HG03439 (cell line): Measurements from ENCODE around the gene ARID2.

Experiments used
- ATAC-seq: cut with Tn5 transposase; IDR thresholded peaks from one replicate; pipeline ENCODE4 v1.9.1; 2021; ENCODE audit warnings: mild to moderate bottlenecking, moderate library complexity; ENCODE audit not compliant: unreplicated experiment

ARID2 gene

DNA sequence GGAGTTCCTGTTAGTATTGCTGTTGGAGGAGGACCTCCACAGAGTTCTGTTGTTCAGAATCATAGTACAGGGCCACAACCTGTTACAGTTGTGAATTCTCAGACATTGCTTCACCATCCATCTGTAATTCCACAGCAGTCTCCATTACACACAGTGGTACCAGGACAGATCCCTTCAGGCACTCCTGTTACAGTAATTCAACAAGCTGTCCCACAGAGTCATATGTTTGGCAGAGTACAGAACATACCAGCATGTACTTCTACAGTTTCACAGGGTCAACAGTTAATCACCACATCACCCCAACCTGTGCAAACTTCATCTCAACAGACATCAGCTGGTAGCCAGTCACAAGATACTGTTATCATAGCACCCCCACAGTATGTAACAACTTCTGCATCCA lies 120.8 kb downstream of the ARID2 start:
- no peak for ATAC-seq

DNA sequence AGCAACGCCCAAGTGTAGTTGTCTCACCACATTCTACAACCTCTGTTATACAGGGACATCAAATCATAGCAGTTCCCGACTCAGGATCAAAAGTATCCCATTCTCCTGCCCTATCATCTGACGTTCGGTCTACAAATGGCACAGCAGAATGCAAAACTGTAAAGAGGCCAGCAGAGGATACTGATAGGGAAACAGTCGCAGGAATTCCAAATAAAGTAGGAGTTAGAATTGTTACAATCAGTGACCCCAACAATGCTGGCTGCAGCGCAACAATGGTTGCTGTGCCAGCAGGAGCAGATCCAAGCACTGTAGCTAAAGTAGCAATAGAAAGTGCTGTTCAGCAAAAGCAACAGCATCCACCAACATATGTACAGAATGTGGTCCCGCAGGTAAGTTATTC lies 123.0 kb downstream of the ARID2 start:
- ATAC-seq: no peak

DNA sequence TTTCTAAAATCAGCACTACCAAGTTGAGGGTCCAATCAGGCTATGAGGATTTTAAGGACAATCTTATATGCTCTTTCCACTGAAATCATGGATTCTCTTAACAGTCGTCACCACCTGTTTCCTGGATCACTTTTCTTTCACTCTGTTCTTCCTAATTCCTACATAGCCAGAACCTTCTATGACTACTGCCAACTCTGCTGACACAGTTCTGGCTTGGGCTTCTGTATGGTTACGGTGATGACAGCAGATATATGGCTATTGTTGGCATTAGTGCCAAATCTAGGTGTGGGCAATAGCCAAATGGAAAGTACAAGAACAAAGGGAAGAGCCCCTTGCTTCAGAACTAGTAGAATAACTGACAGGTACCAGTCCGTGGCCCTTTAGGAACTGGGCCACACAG lies 124.0 kb downstream of the ARID2 start:
- ATAC-seq: no peak

DNA sequence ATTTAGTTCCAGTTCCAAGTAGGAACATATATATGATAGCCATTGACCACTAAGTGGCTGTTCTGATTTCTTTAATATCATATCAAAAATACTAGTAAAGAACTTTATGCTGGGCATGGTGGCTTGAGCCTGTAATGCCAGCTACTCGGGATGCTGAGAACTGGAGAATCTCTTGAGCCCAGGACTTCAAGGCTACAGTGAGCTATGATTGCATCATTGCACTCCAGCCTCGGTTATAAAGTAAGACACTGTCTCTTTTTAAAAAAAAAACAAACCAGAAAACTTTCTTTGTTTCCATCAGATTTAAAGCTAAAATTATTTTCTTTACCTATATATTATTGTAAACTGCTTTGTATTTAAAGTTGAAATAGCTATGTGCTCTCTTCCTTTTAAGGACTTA lies 133.8 kb downstream of the ARID2 start:
- ATAC-seq: no peak

DNA sequence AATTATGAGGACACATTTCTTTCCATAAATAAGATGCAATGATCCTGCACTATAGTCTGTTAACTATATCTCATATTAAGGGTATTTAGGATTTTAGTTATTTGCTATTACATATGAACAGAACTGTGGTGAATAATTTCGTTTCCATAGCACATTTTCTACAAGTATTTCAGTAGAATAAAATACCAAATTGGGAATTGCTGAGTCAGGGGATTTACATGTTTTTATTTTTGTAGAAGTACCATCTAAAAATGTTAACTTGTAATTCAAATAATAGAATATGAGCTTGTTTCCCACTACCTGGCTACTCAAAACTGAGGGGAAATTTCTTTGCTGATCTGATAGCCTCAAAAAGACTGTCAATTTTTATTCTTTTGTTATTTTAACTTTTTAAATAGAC lies 136.8 kb downstream of the ARID2 start:
- ATAC-seq: no peak

DNA sequence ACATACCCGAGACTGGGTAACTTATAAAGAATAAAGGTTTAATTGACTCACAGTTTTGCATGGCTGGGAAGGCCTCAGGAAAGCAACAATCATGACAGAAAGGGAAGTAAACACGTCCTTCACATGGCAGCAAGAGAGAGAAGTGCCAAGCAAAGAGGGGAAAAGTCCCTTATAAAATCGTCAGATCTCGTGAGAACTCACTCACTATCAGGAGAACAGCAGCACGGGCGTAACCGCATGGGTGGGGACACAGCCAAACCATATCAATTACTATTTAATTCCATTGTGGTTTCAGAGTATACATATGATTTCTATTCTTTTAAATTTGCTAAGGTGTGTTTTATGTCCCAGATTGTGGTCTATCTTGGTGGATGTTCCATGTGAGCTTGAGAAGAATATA lies 142.9 kb downstream of the ARID2 start:
- no peak for ATAC-seq

DNA sequence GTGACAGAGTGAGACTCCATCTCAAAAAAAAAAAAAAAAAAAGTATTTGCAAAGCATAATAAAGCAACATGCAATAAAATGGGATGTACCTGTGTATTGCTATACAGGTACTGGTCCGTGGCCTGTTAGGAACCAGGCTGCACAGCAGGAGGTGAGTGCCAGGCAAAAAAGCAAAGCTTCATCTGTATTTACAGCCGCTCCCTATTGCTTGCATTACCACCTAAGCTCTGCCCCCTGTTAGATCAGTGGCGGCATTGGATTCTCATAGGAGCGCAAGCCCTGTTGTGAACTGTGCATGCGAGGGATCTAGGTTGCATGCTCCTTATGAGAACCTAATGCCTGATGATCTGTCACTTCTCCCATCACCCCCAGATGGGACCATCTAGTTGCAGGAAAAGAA lies 147.6 kb downstream of the ARID2 start:
- no peak for ATAC-seq

DNA sequence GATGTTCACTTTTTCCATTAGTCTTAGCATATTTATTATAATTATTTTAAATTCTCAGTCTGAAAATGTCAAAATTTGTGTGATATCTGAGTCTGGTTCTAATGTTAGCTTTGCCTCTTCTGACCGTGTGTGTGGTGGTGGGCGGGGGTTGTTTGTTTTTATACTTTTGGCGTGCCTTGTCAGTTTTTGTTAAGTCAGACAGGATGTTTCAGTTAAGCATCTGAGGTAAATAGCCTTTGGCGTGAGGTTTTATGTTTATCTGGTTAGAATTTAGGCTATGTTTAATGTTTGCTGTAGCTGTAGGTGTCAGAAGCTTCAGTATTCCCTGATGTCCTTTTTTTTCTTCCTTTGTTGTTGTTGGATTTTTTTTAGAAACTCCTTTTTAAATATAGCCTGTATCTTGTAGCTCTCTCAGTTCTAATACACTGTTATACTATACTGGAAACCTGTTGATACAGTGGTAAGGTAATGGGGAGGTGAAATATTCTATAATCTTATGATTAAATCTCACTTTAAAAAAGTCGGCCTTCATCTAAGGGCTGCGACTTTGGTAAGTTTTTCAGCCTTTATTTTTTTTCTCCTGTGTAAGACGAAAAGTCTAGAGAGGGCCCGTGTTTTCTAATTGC lies 149.2 kb downstream of the ARID2 start:
- ATAC-seq: no peak

DNA sequence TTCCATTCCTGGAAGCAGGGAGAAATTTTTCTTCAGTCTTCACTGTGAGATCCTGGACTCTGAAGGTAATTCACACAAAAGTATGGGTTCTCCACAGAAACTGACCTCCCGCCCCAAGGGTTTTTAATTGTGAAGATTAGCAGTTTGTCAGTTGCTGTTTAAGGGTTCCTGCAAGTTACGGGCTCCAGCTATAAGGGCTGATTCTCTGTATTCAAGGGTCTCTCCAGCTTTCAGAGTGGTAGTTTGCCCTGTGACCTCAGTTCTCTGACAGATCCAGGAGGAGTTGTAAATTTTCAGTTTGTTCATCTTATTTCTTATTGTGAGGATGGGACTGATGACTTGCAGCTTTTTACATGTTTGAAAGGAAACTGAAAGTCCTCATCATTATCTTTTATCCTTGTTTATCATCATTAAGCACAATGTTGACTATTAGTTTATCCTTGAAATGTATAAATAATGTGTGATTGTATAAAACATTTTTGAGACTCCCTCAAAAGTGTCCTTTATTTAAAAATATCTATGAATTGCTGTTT lies 149.9 kb downstream of the ARID2 start:
- no peak for ATAC-seq

DNA sequence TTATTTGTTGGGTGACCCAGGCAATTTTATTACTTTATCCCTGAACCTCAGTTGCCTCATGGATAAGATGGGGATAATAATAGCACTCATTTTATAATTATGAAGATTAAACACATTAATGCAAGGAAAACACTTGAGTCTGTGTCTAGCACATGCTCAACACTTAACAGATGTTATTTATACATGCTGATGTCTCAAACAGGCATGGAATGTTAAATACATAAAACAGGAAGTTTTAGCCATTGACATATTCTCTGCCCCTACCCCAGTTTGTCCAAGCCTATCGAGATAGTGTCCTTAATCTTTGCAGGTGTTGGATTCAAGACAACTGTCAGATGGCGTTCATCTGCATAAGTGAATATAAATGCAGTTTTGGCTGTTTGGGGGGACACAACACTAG lies 151.0 kb downstream of the ARID2 start:
- ATAC-seq: no peak

DNA sequence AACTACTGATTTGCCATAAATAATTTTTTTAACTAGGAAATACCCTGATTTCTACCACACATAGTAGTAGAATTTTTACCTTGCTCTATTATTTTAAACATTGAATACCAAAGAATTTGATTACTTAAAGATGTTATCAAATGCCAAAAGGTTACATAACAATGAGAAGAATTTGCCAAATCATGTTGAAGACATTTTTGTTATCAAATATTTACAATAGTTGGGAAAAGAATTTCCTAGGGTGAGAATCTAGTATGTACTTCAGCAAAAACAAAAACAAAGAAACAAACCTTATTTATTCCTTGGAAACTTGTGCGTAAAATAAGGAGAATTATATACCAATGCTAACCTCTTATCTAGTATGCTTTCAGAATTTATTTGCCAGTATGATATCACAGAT lies 153.7 kb downstream of the ARID2 start:
- ATAC-seq: no peak

DNA sequence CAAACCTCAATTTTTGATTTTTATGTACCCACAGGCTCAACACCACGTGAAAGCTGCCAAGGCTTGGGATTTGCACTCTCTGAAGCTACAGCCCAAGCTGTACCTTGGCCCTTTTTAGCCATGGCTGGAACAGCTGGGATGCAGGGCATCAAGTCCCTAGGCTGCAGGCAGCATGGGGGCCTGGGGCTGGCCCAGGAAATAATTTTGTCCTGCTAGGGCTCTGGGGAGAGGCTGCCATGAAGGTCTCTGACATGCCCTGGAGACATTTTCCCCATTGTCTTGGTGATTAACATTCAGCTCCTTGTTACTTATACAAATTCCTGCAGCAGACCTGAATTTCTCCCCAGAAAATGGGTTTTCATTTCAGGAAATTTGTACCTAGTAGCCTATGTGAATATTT lies 157.2 kb downstream of the ARID2 start:
- no peak for ATAC-seq

DNA sequence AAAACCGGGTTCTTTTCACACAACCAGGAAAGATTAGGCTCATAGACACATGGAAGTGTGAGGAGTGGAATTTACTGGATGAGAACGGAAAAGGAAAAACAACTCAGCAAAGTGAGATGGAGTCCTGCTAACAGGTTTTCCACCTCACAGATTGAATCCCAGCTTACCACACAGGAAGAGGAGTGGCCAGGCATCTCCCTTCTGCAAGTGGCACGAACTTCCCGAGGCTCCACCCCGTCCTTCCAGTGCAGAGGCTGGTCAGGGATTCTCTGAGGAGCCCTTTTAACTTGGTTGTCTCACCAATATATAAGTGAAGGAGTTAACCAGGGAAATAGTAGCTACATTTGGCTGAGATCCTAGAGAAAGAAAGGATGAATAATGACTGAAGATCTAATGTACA lies 158.0 kb downstream of the ARID2 start:
- no peak for ATAC-seq

DNA sequence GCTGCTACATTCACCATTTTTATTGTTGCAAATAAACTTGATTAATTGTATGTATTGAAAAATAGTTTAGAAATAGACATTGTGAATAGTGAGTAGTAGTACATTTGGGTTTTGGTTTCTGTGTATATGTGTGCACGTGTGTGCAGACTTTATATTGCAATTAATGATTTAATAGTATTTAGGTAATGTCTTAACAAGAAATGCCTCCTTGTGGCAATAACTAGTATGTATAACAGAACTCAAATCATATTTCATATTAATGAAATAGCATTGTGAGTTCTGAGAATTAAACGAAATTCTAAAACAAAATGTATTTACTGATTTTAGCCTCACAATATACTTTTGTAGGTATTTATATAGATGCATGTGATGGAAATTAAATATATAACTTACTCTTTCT lies 160.8 kb downstream of the ARID2 start:
- no peak for ATAC-seq

DNA sequence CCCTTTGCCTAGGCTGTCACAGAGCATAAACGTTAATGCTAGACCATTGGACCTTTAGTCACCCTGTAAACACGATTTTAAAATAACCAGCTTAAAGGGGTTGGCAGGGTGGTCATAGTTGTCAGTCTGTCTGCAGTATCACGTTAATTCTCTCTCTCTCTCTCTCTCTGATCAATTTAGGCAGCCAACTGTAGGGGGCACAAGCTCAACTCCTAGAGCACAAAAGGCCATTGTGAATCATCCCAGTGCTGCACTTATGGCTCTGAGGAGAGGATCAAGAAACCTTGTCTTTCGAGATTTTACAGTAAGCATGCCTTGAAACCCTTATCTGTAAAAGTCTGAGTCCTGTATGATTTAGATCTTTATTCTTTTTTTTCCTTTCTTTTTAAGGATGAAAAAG lies 163.7 kb downstream of the ARID2 start:
- ATAC-seq: no peak

DNA sequence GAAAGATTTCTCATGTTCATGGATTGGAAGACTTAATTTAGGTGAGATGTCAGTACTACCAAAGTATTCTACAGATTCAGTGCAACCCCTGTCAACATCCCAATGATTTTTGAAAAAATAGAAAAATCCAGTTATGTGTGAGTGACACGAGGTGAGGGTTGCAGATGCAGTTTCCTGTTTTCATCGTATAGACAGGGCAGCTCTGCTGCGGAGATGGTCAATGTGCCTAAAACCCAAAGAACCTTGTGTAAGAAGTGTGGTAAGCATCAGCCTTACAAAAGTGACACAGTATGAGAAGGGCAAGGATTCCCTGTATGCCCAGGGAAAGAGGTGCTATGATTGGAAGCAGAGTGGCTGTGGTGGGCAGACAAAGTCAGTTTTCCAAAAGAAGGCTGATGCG lies 166.5 kb downstream of the ARID2 start:
- ATAC-seq: no peak

DNA sequence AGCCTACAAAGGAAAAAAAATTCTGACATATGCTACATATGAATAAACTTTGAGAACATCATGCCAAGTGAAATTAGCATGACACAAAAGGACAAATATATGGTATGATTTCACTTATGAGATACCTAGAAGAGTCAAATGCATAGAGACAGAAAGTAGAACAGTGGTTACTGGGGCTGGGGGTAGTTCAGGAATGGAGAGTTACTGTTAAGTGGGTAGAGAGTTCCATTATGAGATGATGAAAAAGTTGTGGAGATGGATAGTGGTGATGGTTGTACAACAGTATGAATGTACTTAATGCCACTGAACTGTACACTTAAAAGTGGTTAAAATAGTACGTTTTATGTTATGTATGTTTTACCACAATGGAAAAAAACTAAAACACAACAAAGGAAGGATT lies 168.6 kb downstream of the ARID2 start:
- ATAC-seq: no peak

DNA sequence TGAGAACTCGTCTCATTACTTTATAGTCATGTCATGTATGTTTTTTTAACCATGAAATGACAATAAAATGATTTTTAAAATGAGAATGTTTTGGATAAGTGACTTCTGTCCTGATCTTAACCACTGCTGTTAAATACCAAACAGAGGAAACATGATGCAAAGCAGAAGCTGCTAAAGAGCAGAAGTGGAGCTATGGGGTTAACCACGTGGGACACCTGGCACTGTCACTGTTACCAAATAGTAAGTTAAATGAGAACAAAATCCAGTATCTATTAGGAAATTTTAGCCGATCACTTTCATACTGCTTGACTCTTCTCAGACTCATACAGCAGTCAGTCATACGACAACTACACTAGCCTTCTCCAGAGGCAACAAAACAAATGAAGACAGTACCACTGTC lies 178.4 kb downstream of the ARID2 start:
- no peak for ATAC-seq

DNA sequence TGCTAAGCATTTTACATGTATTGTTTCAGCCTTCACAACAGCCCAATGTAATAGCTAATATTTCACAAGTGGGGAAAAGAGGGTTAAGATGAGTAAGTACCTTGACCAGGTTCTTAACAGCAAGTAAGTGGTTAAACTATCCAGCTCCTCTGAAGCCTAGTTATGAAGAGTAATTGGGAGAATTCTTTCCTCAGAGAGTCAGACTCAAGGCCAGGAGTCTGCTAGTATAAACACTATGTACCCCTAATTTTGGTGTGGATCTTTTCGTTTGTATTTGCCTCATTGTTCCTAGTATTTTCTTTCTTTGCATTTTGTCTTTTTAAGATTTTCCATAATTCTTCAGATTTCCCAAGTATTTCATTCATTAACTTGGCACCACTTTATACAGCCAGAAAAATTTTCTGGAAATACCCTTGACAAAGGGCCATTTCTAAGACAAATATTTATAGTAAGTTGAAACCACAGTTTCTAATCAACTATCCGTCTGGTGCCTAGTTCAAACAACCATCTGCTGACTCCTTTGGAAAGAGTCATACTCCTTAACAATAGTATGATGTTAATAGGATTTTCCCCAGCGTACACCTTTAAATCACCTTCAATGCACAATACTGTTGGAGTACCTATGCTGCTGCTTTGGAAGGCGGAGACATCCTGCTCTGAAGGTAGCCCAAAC lies 179.7 kb downstream of the ARID2 start:
- no peak for ATAC-seq

DNA sequence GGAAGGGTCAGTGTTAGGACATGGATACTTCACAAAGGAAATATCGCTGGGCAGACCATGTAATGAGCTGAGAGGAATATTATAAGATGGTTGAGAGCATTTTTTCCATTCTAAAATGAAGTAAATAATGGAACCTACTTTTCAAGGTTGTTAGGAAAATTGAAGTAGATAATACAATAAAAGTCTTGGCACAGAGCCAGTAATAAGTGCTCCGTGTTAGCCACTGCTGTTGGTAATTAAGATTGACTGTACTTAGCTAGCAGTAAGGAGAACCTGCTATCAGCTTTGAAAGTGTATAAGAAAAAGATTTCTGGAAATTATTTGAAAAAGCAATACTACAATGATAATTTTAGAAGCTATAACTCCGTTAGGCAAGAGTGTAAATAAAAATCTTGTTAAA lies 183.3 kb downstream of the ARID2 start:
- ATAC-seq: no peak

DNA sequence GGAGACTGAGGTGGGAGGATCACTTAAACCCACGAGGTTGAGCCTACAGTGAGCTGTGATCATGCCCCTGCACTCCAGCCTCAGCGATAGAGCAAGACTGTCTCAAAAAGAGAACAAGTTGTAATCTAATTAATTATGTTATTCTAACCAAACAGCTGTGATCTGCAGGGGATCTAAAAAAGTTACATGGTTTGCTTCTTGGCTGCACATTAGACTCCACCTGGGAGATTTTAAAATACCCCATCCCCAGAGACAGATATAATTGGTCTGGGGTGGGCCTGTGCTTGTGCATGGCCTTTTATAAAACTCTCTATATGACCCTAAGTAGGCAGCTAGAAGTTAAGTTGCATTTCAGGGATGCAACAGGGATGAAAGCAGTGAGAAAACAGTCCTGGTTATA lies 184.1 kb downstream of the ARID2 start:
- ATAC-seq: no peak

DNA sequence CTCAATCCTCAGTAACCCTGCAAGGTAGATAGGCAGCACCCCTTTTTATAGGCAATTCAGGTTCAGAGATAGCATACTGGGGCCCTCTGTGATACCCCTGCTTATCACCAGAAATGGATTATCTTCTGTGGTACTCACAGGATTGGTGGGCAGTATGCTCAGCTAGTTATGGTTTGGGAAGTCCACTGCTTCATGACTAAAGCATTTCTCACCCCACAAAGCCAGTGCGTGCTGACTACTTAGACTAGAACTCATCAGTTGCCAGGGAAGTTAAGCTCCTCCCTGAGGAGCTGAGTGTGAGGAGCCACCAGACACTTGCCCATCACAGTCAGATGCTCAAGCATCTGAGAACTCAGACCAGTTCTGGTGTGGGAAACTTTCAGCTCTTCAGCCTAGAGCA lies 184.6 kb downstream of the ARID2 start:
- ATAC-seq: no peak

DNA sequence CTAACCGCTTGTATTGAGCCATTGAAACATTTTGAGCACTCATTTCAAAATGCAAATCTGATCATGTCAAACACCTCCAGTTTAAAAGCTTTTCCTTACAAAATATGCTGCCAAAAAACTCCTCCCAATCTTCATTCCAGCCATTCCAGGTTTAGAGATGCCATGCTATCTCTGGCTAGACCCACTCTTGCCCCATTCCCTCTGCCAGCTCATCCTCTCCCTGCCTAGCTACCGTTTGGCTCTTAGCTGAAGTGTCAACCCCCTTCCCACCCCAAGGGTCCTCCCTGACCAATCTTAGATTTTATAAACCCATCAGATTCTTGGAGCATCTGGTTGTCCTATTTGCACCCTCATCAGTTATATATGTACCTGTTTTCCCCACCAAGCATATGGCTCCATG lies 185.9 kb downstream of the ARID2 start:
- no peak for ATAC-seq
